PC-3 (cell line): Measurements from ENCODE around the gene UMAD1. TPM values are rescaled to one million over a fixed set of nuclear protein-coding genes. Genes with fewer than 3 reads are reported as not detected.

Experiments used
- ATAC-seq: fragments of 200-7000 bp; cut with Tn5 transposase; 2 replicates; pipeline ENCODE4 v1.9.1; 2020; ENCODE audit warnings: mild to moderate bottlenecking, moderate library complexity
- BruUV-seq: library from RNA; stranded (reverse); fragments of 400-500 nt; replicated peaks from 2 replicates; lab custom pipeline; 2021; lab: Mats Ljungman, UMichigan
- CTCF ChIA-PET: fragments of 300-600 bp; sonication (Branson Sonifier 250); formaldehyde crosslinking; loops from one replicate; lab custom pipeline; 2022; ENCODE audit warnings: antibody characterized with exemption; lab: Charles Lee
- POLR2A ChIA-PET: fragments of 300-600 bp; sonication (Branson Sonifier 250); formaldehyde crosslinking; loops from one replicate; lab custom pipeline; 2022; ENCODE audit warnings: antibody characterized with exemption; ENCODE audit not compliant: unreplicated experiment; lab: Charles Lee
- DNase-seq: peaks from one replicate; pipeline ENCODE4 v3.0.0-alpha.2; 2015
- H2AFZ ChIP-seq: fragments of 300-600 bp; sonication (generic); 2 replicates; pipeline ENCODE4 v1.6.0; 2016; ENCODE audit warnings: antibody characterized with exemption, low read length
- H3F3A ChIP-seq: fragments of 300-600 bp; sonication (generic); one replicate; pipeline ENCODE4 v1.6.0; 2017; ENCODE audit warnings: antibody characterized with exemption, low read length, control low read depth, mild to moderate bottlenecking; ENCODE audit not compliant: unreplicated experiment
- H3K27ac ChIP-seq: fragments of 300-600 bp; sonication (generic); 2 replicates; pipeline ENCODE4 v1.5.1; 2016; ENCODE audit warnings: mild to moderate bottlenecking, low read length
- H3K27me3 ChIP-seq: fragments of 300-600 bp; sonication (generic); 2 replicates; pipeline ENCODE4 v1.6.1; 2016; ENCODE audit warnings: low read length, mixed read lengths
- H3K36me3 ChIP-seq: fragments of 300-600 bp; sonication (generic); 2 replicates; pipeline ENCODE4 v1.6.1; 2016; ENCODE audit warnings: low read depth, mixed run types, low read length, mixed read lengths
- H3K4me1 ChIP-seq: fragments of 300-600 bp; sonication (generic); 2 replicates; pipeline ENCODE4 v1.5.1; 2016; ENCODE audit warnings: low read length; ENCODE audit not compliant: insufficient read depth
- H3K4me2 ChIP-seq: fragments of 300-600 bp; sonication (generic); 2 replicates; pipeline ENCODE4 v1.6.0; 2016; ENCODE audit warnings: low read length
- H3K4me3 ChIP-seq: fragments of 300-600 bp; sonication (generic); 2 replicates; pipeline ENCODE4 v1.5.1; 2016; ENCODE audit warnings: mild to moderate bottlenecking, low read length, mixed read lengths
- H3K79me2 ChIP-seq: fragments of 300-600 bp; sonication (generic); 2 replicates; pipeline ENCODE4 v1.6.1; 2017; ENCODE audit warnings: low read length, mixed read lengths
- H3K9ac ChIP-seq: fragments of 300-600 bp; sonication (generic); 2 replicates; pipeline ENCODE4 v1.6.0; 2016; ENCODE audit warnings: mild to moderate bottlenecking, low read length
- H3K9me2 ChIP-seq: fragments of 300-600 bp; sonication (generic); replicated peaks from 2 replicates; pipeline ENCODE4 v1.6.1; 2016; ENCODE audit warnings: mixed run types, low read length, mixed read lengths
- H3K9me3 ChIP-seq: fragments of 300-600 bp; sonication (generic); 2 replicates; pipeline ENCODE4 v1.6.1; 2016; ENCODE audit warnings: low read length, mixed read lengths
- H4K20me1 ChIP-seq: fragments of 300-600 bp; sonication (generic); 2 replicates; pipeline ENCODE4 v1.6.1; 2016; ENCODE audit warnings: low read length, mixed read lengths
- EZH2 ChIP-seq: fragments of 300-600 bp; sonication (generic); IDR thresholded peaks from one replicate; pipeline ENCODE4 v1.6.1; 2017; ENCODE audit warnings: antibody characterized with exemption, mild to moderate bottlenecking, low read length; ENCODE audit not compliant: unreplicated experiment
- EZH2phosphoT487 ChIP-seq: fragments of 300-600 bp; sonication (generic); IDR thresholded peaks from 2 replicates; pipeline ENCODE4 v1.6.1; 2018; ENCODE audit warnings: mild to moderate bottlenecking, antibody characterized with exemption, low read length, borderline replicate concordance
- intact Hi-C: fragments of 100-400 bp; cut with micrococcal nuclease; formaldehyde crosslinking; loops from 2 replicates; pipeline ENCODE4 v1.9.0; 2023
- total RNA-seq: library from RNA; depleted of rRNA; stranded (reverse); fragments of >200 nt; gene quantifications from 2 replicates; pipeline ENCODE4 v1.2.3, GENCODE V29; 2014
- TF ChIP-seq, protein P1 (sequence below): fragments of 300-600 bp; sonication (generic); conservative IDR thresholded peaks from 2 replicates; pipeline ENCODE4 v1.5.1; 2017; ENCODE audit warnings: antibody characterized with exemption, low read depth, mild to moderate bottlenecking, low read length

Gene UMAD1
- total RNA-seq, 1 experiment from 2014 or later: 8.9 TPM

DNA sequence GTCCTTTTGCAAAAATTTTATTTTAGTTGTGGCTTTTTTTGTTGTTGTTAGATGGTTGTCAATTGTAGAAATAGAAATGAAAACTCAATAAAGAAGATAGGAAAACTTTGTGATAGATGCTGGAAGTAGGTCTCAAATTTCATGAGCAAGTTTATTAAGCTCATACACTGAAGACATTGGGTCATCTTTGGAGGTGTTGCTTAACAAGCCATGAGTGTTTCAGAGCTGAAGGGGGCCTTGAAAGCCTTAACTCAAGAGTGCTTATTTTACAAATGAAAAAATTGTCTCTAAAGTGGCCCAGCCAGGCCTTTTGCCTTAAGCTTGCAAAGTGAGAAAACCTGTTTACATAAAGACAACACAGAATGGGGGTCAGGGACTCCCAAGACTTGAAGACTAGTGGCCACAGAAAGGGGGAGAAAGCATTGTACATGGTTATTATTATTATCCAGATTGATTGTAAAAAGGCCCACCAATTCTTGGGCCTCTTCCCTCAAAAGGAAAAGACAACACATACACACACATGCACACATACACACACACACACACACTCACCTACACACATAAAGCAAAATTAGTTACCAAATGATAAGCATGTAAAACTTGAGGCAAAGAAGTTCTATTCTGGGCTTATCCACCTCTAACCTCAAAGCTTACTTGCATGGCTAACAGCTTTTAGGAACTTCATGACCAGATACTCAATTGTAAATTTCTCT, 278.3 kb downstream of the UMAD1 start:
- H3K4me1 ChIP-seq: peaks cover 12% of the 10 kb centered on the region
- TF ChIP-seq EZH2phosphoT487 (no peak), EZH2 (no peak)
- TF ChIP-seq, protein P1, sequence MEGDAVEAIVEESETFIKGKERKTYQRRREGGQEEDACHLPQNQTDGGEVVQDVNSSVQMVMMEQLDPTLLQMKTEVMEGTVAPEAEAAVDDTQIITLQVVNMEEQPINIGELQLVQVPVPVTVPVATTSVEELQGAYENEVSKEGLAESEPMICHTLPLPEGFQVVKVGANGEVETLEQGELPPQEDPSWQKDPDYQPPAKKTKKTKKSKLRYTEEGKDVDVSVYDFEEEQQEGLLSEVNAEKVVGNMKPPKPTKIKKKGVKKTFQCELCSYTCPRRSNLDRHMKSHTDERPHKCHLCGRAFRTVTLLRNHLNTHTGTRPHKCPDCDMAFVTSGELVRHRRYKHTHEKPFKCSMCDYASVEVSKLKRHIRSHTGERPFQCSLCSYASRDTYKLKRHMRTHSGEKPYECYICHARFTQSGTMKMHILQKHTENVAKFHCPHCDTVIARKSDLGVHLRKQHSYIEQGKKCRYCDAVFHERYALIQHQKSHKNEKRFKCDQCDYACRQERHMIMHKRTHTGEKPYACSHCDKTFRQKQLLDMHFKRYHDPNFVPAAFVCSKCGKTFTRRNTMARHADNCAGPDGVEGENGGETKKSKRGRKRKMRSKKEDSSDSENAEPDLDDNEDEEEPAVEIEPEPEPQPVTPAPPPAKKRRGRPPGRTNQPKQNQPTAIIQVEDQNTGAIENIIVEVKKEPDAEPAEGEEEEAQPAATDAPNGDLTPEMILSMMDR: no peak
- H3K9me3 ChIP-seq: no peaks in the 10 kb centered on the region
- H2AFZ ChIP-seq: no peak overlapping the region
- no peaks in the 10 kb centered on the region for H3K36me3 ChIP-seq
- ATAC-seq: no peak
- no peaks in the 10 kb centered on the region for H3K79me2 ChIP-seq
- no peak for DNase-seq
- no peaks in the 10 kb centered on the region for H3K27me3 ChIP-seq
- H3K27ac ChIP-seq: no peak overlapping the region
- BruUV-seq: no TSS peak
- no peaks in the 10 kb centered on the region for H3F3A ChIP-seq
- CTCF ChIA-PET: no interaction called here
- intact Hi-C loops: no loop called here
- no peaks in the 10 kb centered on the region for H3K9me2 ChIP-seq
- POLR2A ChIA-PET: no interaction called here
- no peaks in the 10 kb centered on the region for H4K20me1 ChIP-seq
- no peak overlapping the region for H3K4me3 ChIP-seq
- H3K4me2 ChIP-seq: no peak overlapping the region
- H3K9ac ChIP-seq: no peak overlapping the region

DNA sequence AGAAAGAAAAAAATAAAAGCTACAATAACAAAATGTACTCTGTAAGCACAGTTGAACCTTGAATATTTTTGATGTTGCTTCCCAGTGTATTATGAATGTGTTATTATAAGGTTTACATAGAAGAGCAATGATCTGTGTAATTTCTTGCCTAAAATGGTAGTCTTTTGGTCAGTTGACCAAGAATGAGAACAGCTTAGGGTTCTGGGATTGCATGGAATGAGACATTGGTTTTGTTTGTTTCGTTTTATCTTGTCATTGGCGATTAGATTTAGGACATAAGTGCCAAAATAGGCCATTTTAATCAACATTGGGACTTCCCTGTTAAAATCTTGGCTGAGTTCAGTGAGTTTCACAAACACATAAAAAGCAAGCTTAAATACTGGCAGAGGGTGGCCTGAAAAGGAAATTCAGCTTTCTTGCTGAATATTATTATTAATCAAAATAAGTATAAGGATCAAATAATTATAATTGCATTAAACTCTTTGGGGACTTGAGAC, 278.9 kb downstream of the UMAD1 start:
- no TSS peak for BruUV-seq
- no peaks in the 10 kb centered on the region for H3K27me3 ChIP-seq
- H3K4me1 ChIP-seq: peaks cover 9% of the 10 kb centered on the region; the same call in 1 of the 2 replicates
- ATAC-seq (no peak), DNase-seq (no peak)
- intact Hi-C loops: no loop called here
- H3K4me3 ChIP-seq: no peak overlapping the region
- H3K9ac ChIP-seq: no peak overlapping the region
- ChIA-PET CTCF (no interaction called here), POLR2A (no interaction called here)
- H3K79me2 ChIP-seq: no peaks in the 10 kb centered on the region
- H3K9me2 ChIP-seq: no peaks in the 10 kb centered on the region
- H3K36me3 ChIP-seq: no peaks in the 10 kb centered on the region
- H3K27ac ChIP-seq: no peak overlapping the region
- H3F3A ChIP-seq: no peaks in the 10 kb centered on the region
- TF ChIP-seq EZH2 (no peak), EZH2phosphoT487 (no peak)
- TF ChIP-seq, protein P1: no peak
- H3K9me3 ChIP-seq: no peaks in the 10 kb centered on the region
- no peaks in the 10 kb centered on the region for H4K20me1 ChIP-seq
- H2AFZ ChIP-seq: no peak overlapping the region
- no peak overlapping the region for H3K4me2 ChIP-seq

DNA sequence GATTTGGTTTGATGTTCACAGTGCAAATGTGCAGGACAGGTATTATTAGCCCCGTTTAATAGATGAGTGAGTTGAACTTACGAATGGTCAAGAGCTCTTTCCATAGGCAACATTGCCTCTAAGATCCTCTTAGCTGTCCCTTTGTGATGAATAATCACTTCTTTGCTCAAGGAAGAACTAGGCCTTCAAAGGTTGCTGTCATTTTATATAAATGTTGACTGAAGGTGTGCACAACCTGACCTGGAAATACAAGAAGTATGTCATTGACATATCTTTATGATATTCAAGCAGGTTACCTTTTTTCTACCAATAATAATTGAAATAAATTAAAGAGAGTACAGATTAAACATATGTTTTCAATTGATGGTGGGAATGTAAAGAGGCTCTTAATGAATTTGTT, 279.5 kb downstream of the UMAD1 start:
- no peak overlapping the region for H3K4me3 ChIP-seq
- H3K9me3 ChIP-seq: no peaks in the 10 kb centered on the region
- ChIA-PET POLR2A (no interaction called here), CTCF (no interaction called here)
- no peaks in the 10 kb centered on the region for H3K36me3 ChIP-seq
- ATAC-seq: no peak
- no peaks in the 10 kb centered on the region for H3K9me2 ChIP-seq
- H4K20me1 ChIP-seq: no peaks in the 10 kb centered on the region
- H3F3A ChIP-seq: no peaks in the 10 kb centered on the region
- H2AFZ ChIP-seq: no peak overlapping the region
- no peak overlapping the region for H3K4me2 ChIP-seq
- intact Hi-C loops: no loop called here
- H3K4me1 ChIP-seq: peaks cover 9% of the 10 kb centered on the region; the same call in 1 of the 2 replicates
- DNase-seq: no peak
- no peak overlapping the region for H3K9ac ChIP-seq
- no peaks in the 10 kb centered on the region for H3K79me2 ChIP-seq
- BruUV-seq: no TSS peak
- H3K27me3 ChIP-seq: no peaks in the 10 kb centered on the region
- no peak for TF ChIP-seq EZH2phosphoT487
- TF ChIP-seq EZH2: no peak
- TF ChIP-seq, protein P1: no peak
- H3K27ac ChIP-seq: no peak overlapping the region
